HepG2 (cell line): ENCODE measurements around the gene GPR62.

Experiments
- FOXK1 ChIP-seq: sonication (generic); formaldehyde crosslinking; IDR thresholded peaks from 2 replicates; pipeline ENCODE4 v1.4.0; 2020; ENCODE audit warnings: low read depth, missing genetic modification reagents, borderline replicate concordance
- MAFF ChIP-seq: IDR thresholded peaks from 2 replicates; pipeline ENCODE4 v1.6.1; 2011; ENCODE audit warnings: low read depth, low read length, improper control_type of control experiment
- POLR2AphosphoS5 ChIP-seq: IDR thresholded peaks from 2 replicates; pipeline ENCODE4 v1.6.1; 2012; ENCODE audit warnings: low read depth, low read length
- ZNF343 ChIP-seq: sonication (generic); formaldehyde crosslinking; IDR thresholded peaks from 2 replicates; pipeline ENCODE4 v1.4.0; 2020; ENCODE audit warnings: mild to moderate bottlenecking, missing genetic modification reagents
- ZNF550 ChIP-seq: sonication (generic); formaldehyde crosslinking; IDR thresholded peaks from 2 replicates; pipeline ENCODE4 v1.4.0; 2020; ENCODE audit warnings: mild to moderate bottlenecking, missing genetic modification reagents, borderline replicate concordance
- TF ChIP-seq, protein P1 (sequence below): sonication (generic); formaldehyde crosslinking; IDR thresholded peaks from 2 replicates; pipeline ENCODE4 v1.5.0; 2020; ENCODE audit warnings: mild to moderate bottlenecking, missing genetic modification reagents, moderate library complexity
- TF ChIP-seq, protein P2 (sequence below): sonication (generic); formaldehyde crosslinking; IDR thresholded peaks from 2 replicates; pipeline ENCODE4 v1.4.0; 2020; ENCODE audit warnings: missing genetic modification reagents

- TF ChIP-seq POLR2AphosphoS5: no peak
- TF ChIP-seq, protein P1, sequence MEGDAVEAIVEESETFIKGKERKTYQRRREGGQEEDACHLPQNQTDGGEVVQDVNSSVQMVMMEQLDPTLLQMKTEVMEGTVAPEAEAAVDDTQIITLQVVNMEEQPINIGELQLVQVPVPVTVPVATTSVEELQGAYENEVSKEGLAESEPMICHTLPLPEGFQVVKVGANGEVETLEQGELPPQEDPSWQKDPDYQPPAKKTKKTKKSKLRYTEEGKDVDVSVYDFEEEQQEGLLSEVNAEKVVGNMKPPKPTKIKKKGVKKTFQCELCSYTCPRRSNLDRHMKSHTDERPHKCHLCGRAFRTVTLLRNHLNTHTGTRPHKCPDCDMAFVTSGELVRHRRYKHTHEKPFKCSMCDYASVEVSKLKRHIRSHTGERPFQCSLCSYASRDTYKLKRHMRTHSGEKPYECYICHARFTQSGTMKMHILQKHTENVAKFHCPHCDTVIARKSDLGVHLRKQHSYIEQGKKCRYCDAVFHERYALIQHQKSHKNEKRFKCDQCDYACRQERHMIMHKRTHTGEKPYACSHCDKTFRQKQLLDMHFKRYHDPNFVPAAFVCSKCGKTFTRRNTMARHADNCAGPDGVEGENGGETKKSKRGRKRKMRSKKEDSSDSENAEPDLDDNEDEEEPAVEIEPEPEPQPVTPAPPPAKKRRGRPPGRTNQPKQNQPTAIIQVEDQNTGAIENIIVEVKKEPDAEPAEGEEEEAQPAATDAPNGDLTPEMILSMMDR (CRISPR knock-in tag): no peak
- TF ChIP-seq ZNF550 (CRISPR knock-in tag): no peak
- TF ChIP-seq, protein P2, sequence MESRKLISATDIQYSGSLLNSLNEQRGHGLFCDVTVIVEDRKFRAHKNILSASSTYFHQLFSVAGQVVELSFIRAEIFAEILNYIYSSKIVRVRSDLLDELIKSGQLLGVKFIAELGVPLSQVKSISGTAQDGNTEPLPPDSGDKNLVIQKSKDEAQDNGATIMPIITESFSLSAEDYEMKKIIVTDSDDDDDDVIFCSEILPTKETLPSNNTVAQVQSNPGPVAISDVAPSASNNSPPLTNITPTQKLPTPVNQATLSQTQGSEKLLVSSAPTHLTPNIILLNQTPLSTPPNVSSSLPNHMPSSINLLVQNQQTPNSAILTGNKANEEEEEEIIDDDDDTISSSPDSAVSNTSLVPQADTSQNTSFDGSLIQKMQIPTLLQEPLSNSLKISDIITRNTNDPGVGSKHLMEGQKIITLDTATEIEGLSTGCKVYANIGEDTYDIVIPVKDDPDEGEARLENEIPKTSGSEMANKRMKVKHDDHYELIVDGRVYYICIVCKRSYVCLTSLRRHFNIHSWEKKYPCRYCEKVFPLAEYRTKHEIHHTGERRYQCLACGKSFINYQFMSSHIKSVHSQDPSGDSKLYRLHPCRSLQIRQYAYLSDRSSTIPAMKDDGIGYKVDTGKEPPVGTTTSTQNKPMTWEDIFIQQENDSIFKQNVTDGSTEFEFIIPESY (CRISPR knock-in tag): no peak
- no peak for TF ChIP-seq FOXK1 (CRISPR knock-in tag)
- TF ChIP-seq MAFF: no peak
- no peak for TF ChIP-seq ZNF343
Measured at GRCh38 chr3:51966486-51966885, 11.3 kb downstream of the GPR62 start.
